ENCODE data around the gene CABLES1.
"Not testable (repeated sequence)": the region's sequence is repeated elsewhere in the genome, so short reads cannot be mapped to it uniquely, and the experiment has no call there.

Gene CABLES1

GRCh38 chr18:23141104-23141999 is 6.1 kb downstream of the CABLES1 start:
- DNase-seq (ENCODE audit: low read depth), result peak; percentile 30

- DNase-seq (ENCODE audit: low read depth), result no peak
Observed at GRCh38 chr18:23142251-23142929, 7.1 kb downstream of the CABLES1 start.

GRCh38 chr18:23143016-23143814 is 7.9 kb downstream of the CABLES1 start:
- DNase-seq (ENCODE audit: low read depth), result peak; percentile 34

GRCh38 chr18:23143815-23144261 is 8.6 kb downstream of the CABLES1 start:
- no peak for DNase-seq (ENCODE audit: low read depth)

- DNase-seq (ENCODE audit: low read depth), result no peak
Observed at GRCh38 chr18:23144640-23145039, 9.4 kb downstream of the CABLES1 start.

DNA sequence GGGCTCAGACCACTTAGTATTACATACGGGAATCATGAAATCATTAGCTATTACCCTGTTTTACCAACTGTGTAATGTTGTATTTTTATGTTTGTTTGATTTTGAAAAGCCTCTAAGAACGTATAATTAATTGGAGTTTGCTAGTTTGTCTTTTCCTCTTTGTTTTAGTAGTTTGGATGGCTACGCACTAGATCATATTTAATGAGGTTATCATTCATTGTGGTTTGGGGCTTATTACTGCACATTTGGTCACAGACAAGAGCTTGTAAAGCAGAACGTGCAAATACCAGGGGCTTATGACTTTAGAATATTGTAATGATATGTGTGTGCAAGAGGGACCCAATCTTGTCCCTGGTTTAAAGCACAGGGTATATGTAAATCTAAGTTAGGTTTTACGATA is 10.3 kb downstream of the CABLES1 start:
- DNase-seq (ENCODE audit: low read depth), result no peak

GRCh38 chr18:23146861-23147469 is 11.7 kb downstream of the CABLES1 start:
- no peak for DNase-seq (ENCODE audit: low read depth)

- no peak for DNase-seq (ENCODE audit: low read depth)
Observed at GRCh38 chr18:23148382-23148781, 13.1 kb downstream of the CABLES1 start.

- no peak for DNase-seq (ENCODE audit: low read depth)
Observed at GRCh38 chr18:23149570-23149969, 14.3 kb downstream of the CABLES1 start.

DNA sequence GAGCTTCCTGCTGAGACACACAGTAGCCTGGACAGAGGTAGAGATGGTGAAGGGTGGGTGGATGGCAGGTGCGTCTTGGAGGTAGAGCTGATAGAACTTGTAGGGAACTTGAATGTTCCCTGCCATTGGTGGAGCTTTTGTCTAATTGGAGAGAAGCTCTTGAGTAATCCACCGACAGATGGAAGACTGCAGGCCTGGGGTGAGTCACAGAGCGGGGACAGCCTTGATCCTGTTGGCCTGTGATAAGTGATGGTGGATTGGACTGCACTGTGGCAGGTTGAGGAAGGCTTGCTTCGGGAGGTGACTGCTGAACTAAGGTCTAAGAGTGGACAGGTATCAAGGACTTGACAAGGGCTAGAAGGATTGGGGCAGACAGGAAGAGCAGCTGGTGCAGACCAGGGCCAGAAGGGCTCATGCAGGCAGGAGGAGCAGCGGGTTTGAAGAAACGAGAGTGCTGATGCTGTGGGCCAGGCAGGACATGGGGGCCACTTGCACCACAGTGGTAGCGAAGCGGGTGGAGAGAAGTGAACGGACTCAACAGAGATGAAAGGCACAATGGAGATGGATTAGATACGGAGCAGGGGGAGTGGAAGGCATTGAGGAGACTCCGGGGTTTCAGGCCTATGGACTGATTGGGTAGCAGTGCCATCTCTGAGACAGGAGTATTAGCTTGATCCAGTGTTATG is 16.3 kb downstream of the CABLES1 start:
- DNase-seq (ENCODE audit: low read depth), result no peak

DNA sequence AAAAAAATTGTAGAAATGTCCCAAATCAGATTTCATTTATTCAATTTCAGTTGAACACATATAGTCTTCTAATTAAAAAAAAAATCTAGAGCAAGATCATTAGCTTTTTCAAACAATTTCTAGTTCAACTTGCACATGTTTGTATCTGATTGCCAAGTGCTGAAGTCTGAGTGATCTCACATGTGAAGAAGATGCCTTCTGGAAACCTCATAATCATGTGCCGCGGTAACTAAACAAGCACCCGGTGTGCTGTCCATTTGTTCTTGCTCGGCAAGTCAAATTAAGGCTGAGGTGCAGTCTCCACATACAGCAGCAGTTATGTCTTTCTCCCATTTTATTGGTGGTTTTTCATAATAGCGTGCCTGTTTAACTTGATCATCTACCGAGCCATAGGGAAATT is 18.7 kb downstream of the CABLES1 start:
- no peak for DNase-seq (ENCODE audit: low read depth)

- peak; percentile 41 for DNase-seq (ENCODE audit: low read depth)
Observed at GRCh38 chr18:23154823-23155500, 19.7 kb downstream of the CABLES1 start.

DNA sequence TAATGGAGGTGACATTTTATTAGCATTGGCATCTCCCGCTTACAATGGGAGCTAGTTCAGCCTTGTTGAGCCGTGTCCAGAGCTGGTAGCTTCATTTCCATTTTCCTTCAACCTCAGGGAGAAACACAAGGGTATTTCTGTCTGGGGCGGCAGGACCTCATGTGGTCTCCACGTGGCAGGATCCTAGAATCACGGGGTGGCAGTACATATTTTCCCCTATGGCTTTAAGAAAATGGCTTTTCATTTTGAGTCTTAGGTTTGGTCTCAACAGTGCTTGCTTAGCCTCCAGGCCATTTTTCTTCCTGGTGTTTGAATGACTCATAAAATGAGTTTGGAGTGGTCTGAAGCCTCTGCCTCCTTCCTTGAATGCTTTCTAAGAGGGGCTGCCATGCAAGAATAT is 20.3 kb downstream of the CABLES1 start:
- peak; percentile 58 for DNase-seq (ENCODE audit: low read depth)

GRCh38 chr18:23156134-23156533 is 20.8 kb downstream of the CABLES1 start:
- no peak for DNase-seq (ENCODE audit: low read depth)

DNA sequence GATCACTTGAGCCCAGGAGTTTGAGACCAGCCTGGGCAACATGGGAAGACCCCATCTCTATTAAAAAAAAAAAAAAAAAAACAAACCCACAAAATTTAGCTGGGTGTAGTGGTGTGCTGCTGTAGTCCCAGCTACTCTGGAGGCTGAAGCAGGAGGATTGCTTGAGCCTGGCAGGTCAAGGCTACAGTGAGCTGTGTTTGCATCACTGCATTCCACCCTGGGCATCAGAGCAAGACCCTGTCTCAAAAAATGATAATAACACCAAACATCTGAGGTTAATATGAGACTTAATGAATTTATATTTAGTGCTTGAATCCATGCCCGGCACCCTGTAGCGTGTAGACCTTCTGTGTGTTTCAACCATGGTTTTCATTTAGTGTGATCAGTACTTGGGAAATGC is 22.8 kb downstream of the CABLES1 start:
- DNase-seq (ENCODE audit: low read depth), result no peak

GRCh38 chr18:23158884-23159283 is 23.6 kb downstream of the CABLES1 start:
- DNase-seq (ENCODE audit: low read depth), result not testable (repeated sequence)

- DNase-seq (ENCODE audit: low read depth), result no peak
Observed at GRCh38 chr18:23159344-23159743, 24.1 kb downstream of the CABLES1 start.

GRCh38 chr18:23162473-23162872 is 27.2 kb downstream of the CABLES1 start:
- no peak for DNase-seq (ENCODE audit: low read depth)

DNA sequence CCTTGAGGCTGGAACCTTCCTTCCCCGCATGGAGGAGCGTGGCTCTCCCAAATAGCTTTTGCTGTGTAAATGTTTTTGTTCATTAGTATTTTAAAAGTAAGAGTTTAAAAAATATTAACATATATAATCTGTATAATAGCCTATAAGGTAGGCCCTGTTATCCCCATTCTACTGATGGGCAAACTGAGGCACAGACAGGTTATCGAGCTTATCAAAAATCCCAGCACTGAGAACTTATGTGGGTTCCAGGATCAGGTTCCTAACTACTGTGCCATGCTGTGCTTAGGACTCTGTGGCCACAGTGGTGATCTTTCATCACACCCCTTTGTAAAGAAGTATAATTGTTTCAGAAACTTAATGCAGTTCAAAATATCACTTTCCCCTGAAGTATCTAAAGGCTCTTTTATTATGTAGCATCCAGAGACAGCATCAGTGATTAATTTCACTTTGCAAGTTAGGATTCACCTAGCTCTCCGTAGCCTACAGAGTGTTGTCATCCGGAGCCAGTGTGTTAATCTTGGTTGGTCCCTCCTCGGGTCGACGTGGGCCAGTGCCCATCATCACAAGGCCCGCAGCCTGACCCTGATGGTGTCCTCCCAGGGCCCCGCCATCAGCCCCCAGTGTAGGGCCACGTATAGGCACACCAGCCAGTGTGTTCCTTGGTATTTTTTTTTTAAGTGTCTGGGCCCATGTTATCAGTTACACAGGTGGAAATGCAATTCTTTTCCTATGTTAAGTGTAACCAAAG is 28.7 kb downstream of the CABLES1 start:
- DNase-seq (ENCODE audit: low read depth), result no peak

All from EH (cell line).